GM18868 (cell line): ENCODE data around the gene GNMT.
"Not testable (repeated sequence)": the region's sequence is repeated elsewhere in the genome, so short reads cannot be mapped to it uniquely, and the experiment has no call there.

Experiments used
- ATAC-seq: cut with Tn5 transposase; IDR thresholded peaks from one replicate; pipeline ENCODE4 v1.9.1; 2021; ENCODE audit warnings: mild to moderate bottlenecking, moderate library complexity; ENCODE audit not compliant: unreplicated experiment

GNMT gene

GRCh38 chr6:42940493-42941045 is 20.0 kb upstream of the GNMT start:
- ATAC-seq = no peak

DNA sequence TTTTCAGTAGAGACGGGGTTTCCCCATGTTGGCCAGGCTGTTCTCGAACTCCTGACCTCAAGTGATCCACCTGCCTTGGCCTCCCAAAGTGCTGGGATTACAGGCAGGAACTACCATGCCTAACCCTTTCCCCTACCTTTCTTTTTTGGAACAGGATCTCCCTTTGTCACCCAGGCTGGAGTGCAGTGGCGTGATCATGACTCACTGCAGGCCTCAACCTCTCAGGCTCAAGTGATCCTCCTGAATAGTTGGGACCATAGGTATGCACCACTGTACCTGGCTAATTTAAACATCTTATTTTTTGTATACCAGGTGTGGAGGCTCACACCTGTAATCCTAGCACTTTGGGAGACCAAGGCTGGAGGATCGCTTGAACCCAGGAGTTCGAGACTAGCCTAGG is 19.2 kb upstream of the GNMT start:
- ATAC-seq = not testable (repeated sequence)

DNA sequence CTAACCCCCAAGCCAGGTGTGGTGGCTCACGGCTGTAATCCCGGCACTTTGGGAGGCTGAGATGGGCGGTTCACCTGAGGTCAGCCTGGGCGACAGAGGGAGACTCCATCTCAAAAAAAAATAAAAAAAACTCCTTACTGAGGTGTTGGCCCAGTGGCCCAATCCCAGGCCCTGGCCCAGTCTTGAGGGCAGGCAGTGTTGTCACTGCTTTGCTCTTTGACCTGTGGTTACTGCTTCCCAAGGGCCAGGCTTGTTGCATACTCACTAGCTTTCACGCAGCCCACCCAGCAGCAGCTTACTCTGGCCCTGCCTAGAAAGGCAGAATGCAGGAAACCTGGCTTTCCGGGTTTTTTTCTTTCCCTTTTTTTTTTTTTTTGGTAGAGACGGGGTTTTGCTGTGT is 18.1 kb upstream of the GNMT start:
- ATAC-seq = no peak

DNA sequence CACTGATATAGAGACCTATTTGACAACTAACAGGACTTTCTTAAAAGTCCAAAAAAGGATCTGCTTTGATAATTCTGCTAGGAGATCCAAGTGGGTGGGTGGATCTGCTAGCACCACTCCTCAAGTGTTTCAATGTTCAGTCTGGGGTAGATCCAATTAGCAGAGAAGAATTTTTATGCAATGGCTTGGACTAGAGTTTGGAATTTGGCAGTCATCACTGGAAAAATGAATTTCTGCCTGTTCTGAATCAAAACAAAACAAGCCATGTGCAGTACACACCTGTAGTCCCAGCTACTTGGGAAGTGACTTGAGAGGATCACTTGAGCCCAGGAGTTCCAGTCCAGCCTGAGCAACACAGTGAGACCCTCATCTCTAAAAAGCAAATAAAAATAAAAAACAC is 12.6 kb upstream of the GNMT start:
- no peak for ATAC-seq

GRCh38 chr6:42952389-42952788 is 8.2 kb upstream of the GNMT start:
- ATAC-seq = no peak

- ATAC-seq = not testable (repeated sequence)
Observed at GRCh38 chr6:42954405-42954804, 6.1 kb upstream of the GNMT start.

- no peak for ATAC-seq
Observed at GRCh38 chr6:42958125-42958524, 2.4 kb upstream of the GNMT start.

- no peak for ATAC-seq
Observed at GRCh38 chr6:42959917-42960242, 674 bp upstream of the GNMT start.

DNA sequence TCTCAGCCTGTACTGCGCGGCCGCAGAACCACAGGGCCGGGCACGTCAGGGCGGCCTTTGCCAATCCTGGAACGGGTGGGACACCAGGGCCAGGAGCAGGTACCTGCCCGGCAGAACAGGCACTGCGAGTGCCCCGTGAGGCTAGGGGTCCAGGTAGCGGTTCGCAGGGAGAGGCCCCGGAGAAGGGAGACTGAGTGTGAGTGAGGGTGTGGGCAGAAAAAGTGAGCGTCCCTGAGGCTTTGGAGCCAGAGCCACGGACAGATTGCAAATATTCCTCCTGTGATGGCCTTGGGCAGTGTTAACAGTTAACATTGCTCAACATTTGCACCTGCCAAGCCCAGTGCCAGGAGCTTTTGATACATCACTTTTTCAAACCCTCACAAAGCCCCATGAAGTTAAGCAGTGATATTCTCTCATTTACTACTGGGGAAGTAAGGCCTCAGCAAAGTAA is 491 bp downstream of the GNMT start:
- ATAC-seq = no peak

GRCh38 chr6:42962096-42962495 is 1.5 kb downstream of the GNMT start:
- ATAC-seq = no peak

- ATAC-seq = no peak
Observed at GRCh38 chr6:42962502-42963178, 2.1 kb downstream of the GNMT start.

GRCh38 chr6:42963179-42963854 is 2.8 kb downstream of the GNMT start:
- no peak for ATAC-seq

GRCh38 chr6:42963855-42964605 is 3.5 kb downstream of the GNMT start:
- no peak for ATAC-seq

DNA sequence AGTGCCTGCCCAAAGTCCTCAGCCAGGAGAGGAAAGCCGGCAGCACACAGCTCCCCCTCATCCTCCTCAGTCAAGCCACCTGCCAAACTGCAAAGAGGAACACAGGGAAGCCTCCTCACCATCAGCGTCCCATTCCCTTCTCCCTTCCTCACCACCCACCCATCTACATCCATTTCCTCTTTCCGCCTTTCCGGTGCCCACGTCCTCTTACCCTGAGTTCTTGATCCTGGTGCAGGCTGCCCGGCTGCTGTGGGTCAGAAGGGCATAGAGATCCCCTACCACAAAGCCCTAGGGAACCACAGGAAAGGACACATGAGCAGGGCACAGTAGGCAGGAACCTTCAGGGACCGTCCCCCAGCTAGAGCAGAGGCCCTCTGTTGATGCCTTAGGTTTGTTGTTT is 6.0 kb downstream of the GNMT start:
- ATAC-seq = no peak

GRCh38 chr6:42967228-42967627 is 6.7 kb downstream of the GNMT start:
- no peak for ATAC-seq

GRCh38 chr6:42968126-42968701 is 7.7 kb downstream of the GNMT start:
- no peak for ATAC-seq

- no peak for ATAC-seq
Observed at GRCh38 chr6:42968783-42969182, 8.2 kb downstream of the GNMT start.

DNA sequence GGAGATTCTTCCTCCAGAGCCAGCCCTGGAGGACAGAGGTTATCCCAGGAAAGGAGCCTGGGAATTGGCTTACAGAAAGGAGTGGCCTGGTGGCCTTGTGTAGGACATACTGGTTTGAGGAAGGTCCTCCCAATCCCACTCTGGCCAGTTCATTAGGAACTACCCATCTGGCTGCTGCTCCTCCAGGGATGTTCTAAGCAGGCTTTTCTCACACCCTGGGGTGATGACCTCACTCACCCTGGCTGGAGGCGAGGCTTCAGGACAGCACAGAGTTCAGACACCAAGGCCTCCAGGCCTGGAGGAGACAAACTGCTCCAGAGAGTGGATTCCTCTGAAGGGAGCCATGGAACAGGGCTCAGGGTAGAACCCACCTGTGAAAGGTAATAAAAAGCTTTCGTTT is 8.9 kb downstream of the GNMT start:
- no peak for ATAC-seq

DNA sequence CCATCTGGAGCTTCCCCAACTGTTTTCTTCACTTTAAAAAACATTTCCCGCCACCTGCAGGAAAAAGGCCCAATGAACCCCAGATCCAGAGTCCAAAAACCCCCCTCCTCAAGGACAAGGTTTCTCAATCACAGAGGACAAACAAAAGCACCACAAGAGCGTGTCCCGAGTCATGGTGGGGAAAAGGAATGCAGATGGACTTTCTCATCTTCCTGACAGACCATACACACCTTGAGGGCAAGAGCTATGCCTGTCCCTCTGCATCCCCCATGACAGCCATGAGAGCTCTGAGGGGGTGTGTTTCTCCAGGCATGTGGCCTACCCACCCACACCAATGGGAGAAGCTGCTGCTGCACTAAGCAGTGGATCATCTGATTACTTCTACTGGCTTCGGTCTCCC is 9.4 kb downstream of the GNMT start:
- no peak for ATAC-seq

- no peak for ATAC-seq
Observed at GRCh38 chr6:42970871-42971612, 10.5 kb downstream of the GNMT start.
